Lung (tissue), 12 donors: ENCODE data around the gene P3H2. TPM values are rescaled to one million over a fixed set of nuclear protein-coding genes. Genes with fewer than 3 reads are reported as not detected.

Experiments used
- ATAC-seq: fragments of 200-7000 bp; cut with Tn5 transposase; one replicate; pipeline ENCODE4 v1.9.1; 2020; ENCODE audit warnings: moderate number of reproducible peaks; ENCODE audit not compliant: insufficient read depth, low FRiP score
- DNase-seq, 3 donors: peaks; one replicate each; pipeline ENCODE4 v3.0.0-alpha.2; 2013 to 2017
- H3K27ac ChIP-seq, 2 donors: one replicate each; pipeline ENCODE4 v1.5.1; 2013; ENCODE audit warnings: mild to moderate bottlenecking in 2 of 2, moderate library complexity in 2 of 2, control low read depth in 1 of 2, inconsistent platforms in 1 of 2, low read depth in 1 of 2, low read length in 1 of 2
- H3K27me3 ChIP-seq, 3 donors: one replicate each; pipeline ENCODE4 v1.5.1; 2013; ENCODE audit warnings: low read length in 2 of 3; ENCODE audit not compliant: control insufficient read depth in 3 of 3, insufficient read depth in 3 of 3
- H3K36me3 ChIP-seq, 4 donors: one replicate each; pipeline ENCODE4 v1.5.1; 2013; ENCODE audit warnings: low read length in 4 of 4, mild to moderate bottlenecking in 1 of 4, moderate library complexity in 1 of 4; ENCODE audit not compliant: control insufficient read depth in 4 of 4, insufficient read depth in 4 of 4
- H3K4me1 ChIP-seq, 5 donors: one replicate each; pipeline ENCODE4 v1.5.1; 2013; ENCODE audit warnings: low read length in 5 of 5, mild to moderate bottlenecking in 2 of 5, moderate library complexity in 1 of 5; ENCODE audit not compliant: control insufficient read depth in 5 of 5, insufficient read depth in 5 of 5
- H3K4me3 ChIP-seq: one replicate; pipeline ENCODE4 v1.5.1; 2013; ENCODE audit warnings: mild to moderate bottlenecking, control low read depth, moderate library complexity
- H3K9ac ChIP-seq, 2 donors: one replicate each; pipeline ENCODE4 v1.5.1; 2013; ENCODE audit warnings: low read length in 2 of 2, control low read depth in 1 of 2; ENCODE audit not compliant: insufficient read depth in 1 of 2
- H3K9me3 ChIP-seq, 4 donors: one replicate each; pipeline ENCODE4 v1.5.1; 2013; ENCODE audit warnings: low read length in 3 of 4, mild to moderate bottlenecking in 1 of 4, moderate library complexity in 1 of 4; ENCODE audit not compliant: control insufficient read depth in 4 of 4, insufficient read depth in 3 of 4
- CTCF ChIP-seq: IDR thresholded peaks from 2 replicates; pipeline ENCODE4 v1.5.1; 2012; ENCODE audit warnings: mild to moderate bottlenecking; ENCODE audit errors: control extremely low read depth, extremely low read depth
- WGBS, 2 donors: extraction: QIAGEN DNeasy Blood & Tissue Kit; methylation state at CpG; one replicate each; pipeline ENCODE4 v1.1.7; 2013; 5-methylcytosine and 5-hydroxymethylcytosine counted together
- polyA plus RNA-seq, 2 donors: library from polyadenylated mRNA; stranded (reverse); fragments of 200-250 nt; gene quantifications; one replicate each; pipeline ENCODE4 v1.2.1, GENCODE V29; 2013
- total RNA-seq, 2 donors: library from RNA; depleted of rRNA in 1 of 2; stranded (reverse); fragments of >200 nt in 1 of 2; gene quantifications; one replicate each; pipeline ENCODE4 v1.2.1, GENCODE V29; 2014 to 2021
- donor health status: control.
- donor health status: control.
- donor health status: Bipolar disorder and iron deficiency.
- donor health status: healthy.
- donor health status: DM: yes; HTN: yes; CAD: no.

P3H2 gene
- total and polyA plus RNA-seq, 4 donors: 18.6 to 59.9 (median 40.6) TPM

- Histone ChIP-seq H3K4me3 (no peak overlapping the region), H3K9ac (no peak overlapping the region), H3K4me1 (peaks cover 0 to 9% (median 3%) of the 10 kb centered on the region in 5 donors), H3K27me3 (peaks cover 0 to 14% (median 10%) of the 10 kb centered on the region in 3 donors), H3K9me3 (no peaks in the 10 kb centered on the region), H3K27ac (no peak overlapping the region), H3K36me3 (no peaks in the 10 kb centered on the region)
- DNase-seq: no peak
- WGBS, 2 donors: 68 to 81% methylated on average over 3 of the region's 3 CpGs
- ATAC-seq: no peak
- TF ChIP-seq CTCF: no peak
Measured at GRCh38 chr3:190116551-190117067, 4.1 kb downstream of the P3H2 start.

GRCh38 chr3:190110826-190111225, 9.9 kb downstream of the P3H2 start:
- Histone ChIP-seq H3K27me3 (no peaks in the 10 kb centered on the region), H3K4me3 (no peak overlapping the region), H3K9me3 (no peaks in the 10 kb centered on the region), H3K27ac (no peak overlapping the region), H3K36me3 (no peaks in the 10 kb centered on the region), H3K9ac (no peak overlapping the region), H3K4me1 (no peaks in the 10 kb centered on the region)
- TF ChIP-seq CTCF: no peak
- ATAC-seq (no peak), DNase-seq (no peak)
- 33 to 61% methylated on average over 1 of the region's 1 CpG for WGBS, 2 donors

GRCh38 chr3:190109441-190109840, 11.3 kb downstream of the P3H2 start:
- Histone ChIP-seq H3K4me1 (no peaks in the 10 kb centered on the region), H3K27me3 (no peaks in the 10 kb centered on the region), H3K4me3 (no peak overlapping the region), H3K9me3 (no peaks in the 10 kb centered on the region), H3K27ac (no peak overlapping the region), H3K9ac (no peak overlapping the region), H3K36me3 (no peaks in the 10 kb centered on the region)
- no peak for DNase-seq
- no peak for ATAC-seq
- no peak for TF ChIP-seq CTCF

- TF ChIP-seq CTCF: no peak
- 45 to 59% methylated on average over 6 of the region's 6 CpGs for WGBS, 2 donors
Measured at GRCh38 chr3:190108804-190109203, 11.9 kb downstream of the P3H2 start.

More at GRCh38 chr3:190108804-190109203, 11.9 kb downstream of the P3H2 start:
- Histone ChIP-seq H3K4me3 (no peak overlapping the region), H3K9ac (no peak overlapping the region), H3K36me3 (no peaks in the 10 kb centered on the region), H3K27ac (no peak overlapping the region), H3K9me3 (no peaks in the 10 kb centered on the region), H3K27me3 (no peaks in the 10 kb centered on the region), H3K4me1 (no peaks in the 10 kb centered on the region)
- ATAC-seq (no peak), DNase-seq (no peak)
